ENCODE data around the gene URM1.

The URM1 gene

DNA sequence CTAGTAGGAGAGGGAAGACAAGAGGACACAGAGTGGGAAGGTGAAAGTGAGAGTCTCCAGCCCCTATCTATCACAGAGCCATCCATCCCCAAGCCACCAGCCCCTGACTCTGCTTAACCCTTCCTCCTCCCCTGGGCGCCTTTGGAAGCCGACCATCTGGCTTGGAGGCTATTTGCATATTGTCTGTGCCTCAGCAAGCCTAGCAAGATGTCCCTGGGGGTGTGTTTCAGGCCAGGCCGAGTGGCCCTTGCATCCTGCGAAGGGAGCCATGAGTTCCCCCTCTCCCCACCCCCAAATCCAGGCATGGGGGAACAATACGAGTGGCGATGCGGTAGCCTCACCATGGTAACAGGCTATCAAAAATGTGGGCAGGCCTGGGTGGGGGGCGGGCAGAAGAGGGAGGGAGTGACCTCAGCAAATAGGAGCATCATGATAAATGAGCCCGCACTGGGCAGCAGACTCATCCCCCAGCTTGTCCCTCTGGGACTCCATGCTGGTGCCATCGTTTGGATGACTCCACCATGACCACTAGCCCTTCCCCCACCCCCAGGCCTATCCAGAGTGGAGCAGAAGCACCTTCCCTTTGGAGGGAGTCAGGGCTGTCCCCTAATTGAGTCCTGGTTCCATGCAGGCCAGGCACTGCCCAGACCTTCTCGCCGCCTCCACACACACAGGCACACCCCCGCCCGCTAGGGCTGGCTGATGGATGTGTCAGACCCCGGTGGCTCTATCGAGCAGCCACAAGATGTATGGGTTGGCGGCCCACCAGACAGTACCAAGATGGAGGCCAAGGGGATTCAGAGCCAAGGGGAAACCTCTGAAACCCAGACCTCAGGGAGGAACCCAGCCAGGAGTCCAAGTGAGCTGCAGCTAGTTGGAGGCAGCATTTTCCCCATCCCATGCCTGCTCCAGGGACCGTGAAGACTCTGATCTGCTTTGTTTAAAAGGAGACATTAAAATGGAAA is 14.6 kb downstream of the URM1 start:
- DNase-seq (ENCODE audit: low read depth) = no peak

DNA sequence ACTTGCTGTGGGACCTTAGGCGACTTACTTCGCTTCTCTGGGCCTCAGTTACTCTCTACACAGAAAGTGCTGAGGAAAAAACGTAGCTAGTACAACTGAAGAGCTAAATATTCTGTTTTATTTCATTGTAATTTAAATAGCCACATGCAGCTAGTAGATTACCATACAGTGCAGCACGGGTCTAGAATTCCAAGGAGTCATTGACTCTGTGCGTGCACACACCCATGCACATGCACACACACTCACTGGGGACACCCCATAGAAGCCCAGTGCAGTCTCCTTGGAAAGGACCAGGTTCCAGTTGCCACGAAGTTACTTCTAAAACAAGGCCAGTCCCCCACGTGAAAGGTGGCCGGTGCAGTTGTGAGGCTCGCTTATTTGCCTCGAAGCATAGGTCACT is 17.0 kb downstream of the URM1 start:
- DNase-seq (ENCODE audit: low read depth) = no peak

DNA sequence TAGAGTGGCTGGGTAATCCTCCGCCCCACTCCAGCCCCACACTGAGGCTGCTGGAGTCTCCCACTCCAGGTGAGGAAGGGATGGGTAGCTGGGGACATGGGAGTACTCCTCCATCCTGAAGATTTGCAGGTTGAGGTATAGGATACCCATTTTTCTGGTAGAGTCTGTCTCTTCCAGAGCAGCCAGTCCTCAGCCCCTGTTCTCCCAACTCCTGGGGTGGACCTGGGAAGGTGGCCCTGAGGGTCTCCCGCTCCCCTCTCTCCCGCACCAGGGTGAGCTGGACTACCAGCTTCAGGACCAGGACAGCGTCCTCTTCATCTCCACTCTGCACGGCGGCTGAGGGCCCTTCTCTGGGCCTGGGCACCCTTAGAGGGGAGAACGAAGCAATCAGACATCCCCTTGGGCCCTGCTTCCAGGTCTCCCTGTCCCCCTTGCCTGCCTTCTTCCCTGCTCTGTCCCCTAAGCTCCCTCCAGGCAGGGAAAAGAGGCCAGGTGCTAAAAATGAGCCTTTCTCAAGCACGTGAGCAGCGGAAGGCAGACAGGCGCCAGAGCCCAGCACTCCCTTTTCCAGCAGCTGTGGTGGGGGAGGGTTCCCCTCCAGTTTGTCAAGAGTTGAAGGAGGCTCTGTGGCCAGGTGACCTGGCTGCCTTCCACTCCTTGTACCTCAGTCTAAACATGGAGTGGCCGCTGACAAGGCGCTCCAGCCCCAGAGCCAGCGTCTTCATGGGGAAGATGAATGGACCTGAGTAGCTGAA is 18.4 kb downstream of the URM1 start:
- no peak for DNase-seq (ENCODE audit: low read depth)

DNA sequence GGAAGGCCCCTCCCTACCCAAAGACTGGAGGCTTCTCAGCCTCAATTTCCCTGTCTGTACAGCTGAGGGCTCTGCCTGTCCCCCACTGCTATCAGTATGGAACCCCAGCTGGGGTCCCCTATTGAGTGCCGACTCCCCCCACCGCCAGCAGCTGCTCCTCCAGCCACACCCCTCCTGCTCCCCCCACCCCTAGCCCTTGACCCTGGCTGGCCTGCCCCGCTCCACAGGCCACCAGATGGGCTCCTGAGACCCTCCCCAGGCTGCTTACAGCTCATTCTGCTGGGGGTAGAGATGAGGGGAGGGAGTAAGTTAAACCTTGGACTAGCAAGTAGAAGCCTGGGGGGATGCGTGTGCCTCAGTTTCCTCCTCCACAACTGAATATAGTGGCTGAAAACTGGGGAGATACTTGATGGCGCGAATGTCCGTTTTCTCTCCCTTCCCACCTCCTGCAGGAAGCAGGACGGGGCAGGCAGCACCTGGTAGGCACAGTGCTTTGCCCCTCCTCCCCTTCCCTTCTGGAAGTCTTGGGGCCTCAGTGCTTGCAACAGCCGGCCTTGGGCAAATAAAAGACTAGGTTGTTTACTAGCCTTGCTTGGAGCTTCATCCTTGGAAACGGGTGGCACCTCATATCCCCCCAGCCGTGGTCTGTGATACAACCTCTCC is 19.1 kb downstream of the URM1 start:
- DNase-seq (ENCODE audit: low read depth) = no peak

DNA sequence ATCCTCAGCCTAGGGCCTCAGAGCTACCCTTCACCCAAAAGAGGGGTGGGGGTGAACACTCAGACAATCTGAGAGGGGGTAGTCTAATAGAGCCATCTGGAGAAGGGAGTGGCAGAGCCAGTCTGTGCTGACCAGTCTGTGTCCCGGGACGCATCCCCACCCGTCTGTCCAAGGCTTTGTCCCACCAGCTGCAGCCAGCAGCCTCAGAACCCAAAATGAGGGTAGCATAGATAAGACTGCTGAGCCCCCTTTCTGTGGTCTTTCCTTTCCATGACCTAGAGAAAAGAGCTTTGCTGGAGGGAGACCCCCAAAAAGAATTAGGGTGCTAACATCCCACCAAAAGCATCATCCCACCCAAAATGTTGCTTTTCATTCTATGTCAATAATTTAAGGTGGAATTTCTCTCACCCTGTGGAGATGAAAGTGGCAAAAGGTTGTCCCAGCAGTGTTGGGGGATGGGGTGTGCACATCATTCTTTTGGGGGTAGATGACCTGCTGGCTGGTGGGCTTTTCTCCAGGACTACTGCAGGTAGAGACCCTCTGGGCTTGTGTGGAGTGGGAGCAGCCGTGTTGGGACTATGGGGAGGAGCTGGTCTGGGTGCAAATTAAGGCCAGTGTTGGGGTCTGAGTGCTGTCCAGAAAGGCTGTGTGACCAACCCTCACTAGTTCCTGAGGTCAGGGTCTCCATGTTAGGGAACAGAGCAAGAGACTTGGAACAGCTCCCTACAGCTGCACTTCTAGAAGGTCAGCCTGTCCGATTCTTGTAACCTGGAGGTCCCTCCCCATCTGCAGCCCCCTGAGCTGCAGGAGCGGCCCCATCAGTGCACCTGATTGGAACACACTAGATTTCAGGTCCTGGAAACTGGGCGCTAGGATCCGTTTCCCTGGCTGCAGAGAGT is 19.9 kb downstream of the URM1 start:
- no peak for DNase-seq (ENCODE audit: low read depth)

DNA sequence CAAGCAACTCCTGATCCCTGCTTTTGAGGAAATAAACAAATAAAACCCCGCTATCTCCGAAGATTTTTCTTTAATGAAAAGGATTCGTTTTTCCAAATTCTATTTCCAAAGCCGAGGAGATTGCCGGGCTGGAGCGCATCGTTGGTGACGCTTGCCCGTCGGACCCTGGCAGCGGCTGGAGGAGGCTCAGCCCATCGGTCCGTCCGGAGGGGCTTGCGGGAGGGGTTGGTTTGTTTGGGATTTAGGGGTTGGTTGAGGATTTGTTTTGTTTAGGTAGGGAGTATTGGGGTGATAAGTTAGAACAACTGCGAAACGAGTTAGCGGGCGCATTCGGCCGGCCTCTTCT is 20.8 kb downstream of the URM1 start:
- DNase-seq (ENCODE audit: low read depth) = no peak

DNA sequence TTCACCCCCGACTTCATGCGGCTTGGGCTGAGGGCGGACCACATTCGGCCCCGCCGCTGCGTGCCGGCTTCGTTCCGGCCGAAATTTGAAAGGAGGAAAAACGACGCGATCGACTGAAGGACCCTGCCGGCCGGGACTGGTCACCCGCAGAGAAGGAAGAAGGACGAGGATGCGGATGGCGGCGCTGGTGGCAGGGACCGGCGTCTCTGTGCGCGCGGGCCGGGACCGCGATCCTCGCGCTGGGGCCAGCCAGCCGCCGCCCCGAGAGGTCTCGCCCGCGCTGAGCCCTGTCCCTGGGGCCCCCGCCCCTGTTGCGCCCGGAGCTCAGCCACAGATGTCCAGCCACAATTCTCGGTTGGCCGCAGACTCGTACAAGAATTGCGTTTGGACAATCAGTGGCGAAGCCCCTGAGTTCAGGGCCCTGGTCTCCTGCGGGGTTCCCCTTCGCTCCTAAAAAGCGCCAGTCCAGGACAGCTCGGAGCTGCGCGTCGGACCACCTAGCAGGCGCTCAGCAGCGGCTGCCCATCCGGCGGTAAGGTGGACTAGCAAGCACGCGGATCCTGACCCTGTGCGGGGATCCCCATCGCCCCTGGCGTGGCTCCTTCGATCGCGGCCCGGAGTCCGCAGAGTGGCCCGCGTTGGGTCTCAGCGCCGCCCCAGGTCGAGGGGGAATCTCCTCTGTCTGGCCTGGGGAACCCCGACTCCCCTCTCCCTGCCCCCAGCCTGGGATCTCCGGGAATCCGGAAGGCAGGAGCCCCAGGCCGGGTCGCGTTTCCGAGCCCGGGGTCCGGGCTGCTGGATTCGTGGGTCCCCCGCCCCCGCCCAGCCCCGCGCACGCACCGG is 21.3 kb downstream of the URM1 start:
- DNase-seq (ENCODE audit: low read depth) = no peak

DNA sequence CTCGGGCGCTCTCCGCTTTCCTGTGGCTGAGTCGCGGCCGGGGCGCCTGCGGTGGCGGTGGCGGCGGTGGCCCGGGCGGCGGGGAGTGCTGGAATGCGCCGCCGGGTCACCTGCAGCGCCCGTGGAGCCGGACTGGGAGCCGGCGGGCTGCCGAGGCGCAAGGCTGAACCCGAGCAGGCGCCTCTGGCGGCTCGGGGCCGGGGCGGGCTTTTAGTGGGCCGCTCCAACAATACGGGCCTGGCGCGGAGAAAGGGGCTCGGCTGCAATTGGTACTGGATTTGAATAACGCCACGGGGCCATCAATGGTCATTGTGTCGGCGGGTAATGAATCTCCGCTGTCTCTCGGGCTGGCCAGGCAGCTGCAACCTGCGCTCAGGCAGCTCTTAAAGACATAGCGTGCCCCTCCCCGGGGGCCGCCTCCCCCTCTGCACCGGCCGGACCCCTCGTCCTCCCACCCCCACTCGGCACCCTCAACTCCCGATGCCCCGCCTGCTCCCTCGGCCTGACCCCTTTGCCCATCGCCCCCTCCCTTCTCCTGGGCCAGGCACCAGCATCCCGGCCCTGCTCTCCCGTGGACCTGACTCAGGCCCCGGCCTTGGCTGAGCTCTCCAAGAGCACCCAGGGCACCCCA is 22.1 kb downstream of the URM1 start:
- no peak for DNase-seq (ENCODE audit: low read depth)

DNA sequence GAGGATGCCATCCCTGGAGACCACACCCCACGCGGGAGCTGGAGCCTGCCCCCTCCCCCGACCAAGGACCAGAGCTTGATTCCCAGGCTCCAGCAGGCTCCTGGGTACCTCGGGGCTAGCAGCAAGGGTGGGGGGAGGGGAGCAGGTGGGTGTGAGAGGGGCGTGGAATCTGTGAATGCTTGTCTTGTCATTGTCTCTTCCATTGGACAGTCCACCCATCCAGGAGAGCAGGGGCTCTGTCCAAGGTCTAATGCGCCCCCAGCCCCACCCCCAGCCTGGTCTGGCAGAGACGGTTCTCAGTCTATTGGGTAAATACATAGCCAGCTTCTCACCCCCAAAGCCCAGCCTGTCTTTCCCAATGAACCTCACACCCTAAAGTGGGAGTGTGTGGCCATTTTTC is 22.8 kb downstream of the URM1 start:
- no peak for DNase-seq (ENCODE audit: low read depth)

DNA sequence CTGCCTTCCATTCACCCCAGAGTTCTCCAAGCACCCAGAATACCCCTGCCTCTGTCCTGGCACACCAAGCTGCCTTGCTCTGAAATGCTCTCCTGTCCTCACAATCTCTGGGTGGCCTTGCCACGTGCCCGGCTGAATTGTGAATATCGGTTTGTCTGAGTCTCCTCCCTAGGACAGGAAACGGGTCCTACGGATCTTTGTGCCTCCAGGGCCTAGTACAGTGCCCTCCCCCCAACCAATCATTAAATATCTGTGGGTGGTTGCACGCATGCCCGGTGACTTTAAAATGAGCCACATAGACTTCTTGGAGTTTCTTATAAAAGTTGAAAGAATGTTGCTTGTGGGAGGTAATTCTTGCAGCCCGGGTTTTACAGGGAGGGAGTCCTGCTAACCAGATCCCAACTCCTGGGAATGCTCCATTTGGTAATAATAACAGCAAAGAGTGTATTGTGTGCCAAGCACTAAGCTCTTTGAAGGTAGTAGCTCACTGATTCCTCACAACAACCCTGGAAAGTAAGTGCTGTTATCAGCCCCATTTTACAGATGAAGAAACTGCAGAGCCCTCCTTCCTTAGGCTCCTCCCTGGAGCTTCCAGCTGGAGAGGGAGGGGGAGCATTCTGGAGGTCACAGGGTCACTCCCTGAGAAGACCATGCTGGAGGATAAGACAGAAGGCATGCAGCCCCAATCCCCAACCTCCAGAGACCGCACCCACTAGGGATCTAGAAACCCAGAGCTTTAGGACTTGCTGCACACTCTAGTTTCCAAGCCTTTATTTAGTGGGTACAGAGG is 23.4 kb downstream of the URM1 start:
- no peak for DNase-seq (ENCODE audit: low read depth)

DNA sequence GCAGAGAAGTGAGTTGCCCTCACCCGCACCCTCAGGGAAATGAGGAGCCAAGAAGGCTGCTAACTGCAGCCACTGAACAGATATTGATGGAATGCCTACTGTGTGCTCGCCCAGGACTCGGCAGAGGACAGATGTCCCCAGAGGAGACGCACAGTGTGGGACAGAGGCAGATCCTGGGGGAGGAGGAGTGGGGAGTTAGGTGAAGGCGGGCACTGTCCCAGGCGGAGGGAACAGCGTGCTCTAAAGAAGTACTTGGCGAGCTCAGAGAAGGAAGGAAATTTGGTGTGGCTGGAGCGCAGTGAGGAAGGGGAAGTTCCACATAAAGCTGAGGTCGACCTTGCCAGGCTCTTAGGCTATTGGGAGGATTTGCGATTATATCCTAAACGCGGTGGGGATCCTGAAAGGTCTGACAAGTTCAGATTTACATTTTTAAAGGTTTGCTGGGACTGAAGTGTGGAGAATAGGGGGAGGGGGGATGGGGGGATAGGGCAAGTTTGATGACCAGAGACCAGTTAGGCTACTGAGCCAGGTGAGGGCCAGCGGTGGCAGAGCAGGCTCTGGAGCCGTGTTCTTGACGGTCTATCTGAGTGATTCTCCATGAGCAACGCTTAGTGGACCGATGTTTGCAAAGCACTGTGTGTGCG is 25.9 kb downstream of the URM1 start:
- DNase-seq (ENCODE audit: low read depth) = no peak

DNA sequence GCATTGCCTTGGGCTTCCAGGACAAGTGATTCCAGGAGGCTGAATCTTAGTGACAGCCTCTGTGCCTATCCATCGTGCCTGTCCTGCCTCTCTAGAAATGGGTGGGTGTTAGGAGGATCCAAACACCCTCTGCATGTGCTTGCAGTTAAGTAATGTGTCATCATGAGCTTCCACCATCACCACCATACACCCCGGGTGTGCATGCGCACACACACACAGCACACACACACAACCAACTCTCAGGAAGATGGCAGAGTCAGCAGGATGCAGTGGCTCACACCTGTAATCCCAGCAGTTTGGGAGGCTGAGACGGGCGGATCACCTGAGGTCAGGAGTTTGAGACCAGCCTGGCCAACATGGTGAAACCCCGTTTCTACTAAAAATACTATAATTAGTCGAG is 26.7 kb downstream of the URM1 start:
- no peak for DNase-seq (ENCODE audit: low read depth)

DNA sequence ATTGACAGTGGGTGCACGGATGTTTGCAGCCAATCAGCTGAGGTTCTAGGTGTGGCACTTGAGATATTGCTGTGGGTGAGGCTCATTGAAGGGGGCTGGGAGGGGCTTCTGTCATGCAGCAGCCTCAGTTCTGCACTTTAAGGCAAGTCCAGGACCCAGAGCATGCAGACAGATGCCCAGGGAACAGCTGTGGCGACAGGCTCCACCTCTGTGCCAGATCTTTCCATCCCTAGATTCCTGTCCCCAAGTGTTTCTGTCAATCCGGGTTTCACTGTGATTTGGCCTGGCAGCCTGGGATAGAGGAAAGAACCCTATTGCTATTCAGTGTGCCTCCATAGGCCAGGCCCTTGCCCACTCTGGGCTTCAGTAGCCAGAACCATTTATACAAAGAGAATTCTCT is 28.7 kb downstream of the URM1 start:
- DNase-seq (ENCODE audit: low read depth) = no peak

DNA sequence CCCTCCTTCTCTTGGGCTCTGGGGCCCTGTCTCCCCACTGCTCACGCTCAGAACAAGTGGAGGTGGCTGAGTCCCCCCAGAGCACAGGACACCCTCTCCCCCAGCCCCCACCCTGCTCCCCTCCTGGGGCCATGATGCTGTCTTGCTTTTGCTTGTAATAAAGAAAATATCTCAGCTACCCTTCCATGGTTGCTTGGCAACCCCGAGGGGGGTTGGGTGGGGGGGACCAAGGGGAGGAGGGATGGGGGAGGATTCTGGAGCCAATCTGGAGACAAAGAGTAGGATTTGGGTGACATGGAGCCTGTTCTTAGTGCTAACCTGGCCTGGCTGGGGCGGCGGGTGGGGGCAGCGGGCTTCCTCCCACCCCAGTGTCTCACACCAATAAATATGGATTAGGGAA is 33.4 kb downstream of the URM1 start:
- no peak for DNase-seq (ENCODE audit: low read depth)

DNA sequence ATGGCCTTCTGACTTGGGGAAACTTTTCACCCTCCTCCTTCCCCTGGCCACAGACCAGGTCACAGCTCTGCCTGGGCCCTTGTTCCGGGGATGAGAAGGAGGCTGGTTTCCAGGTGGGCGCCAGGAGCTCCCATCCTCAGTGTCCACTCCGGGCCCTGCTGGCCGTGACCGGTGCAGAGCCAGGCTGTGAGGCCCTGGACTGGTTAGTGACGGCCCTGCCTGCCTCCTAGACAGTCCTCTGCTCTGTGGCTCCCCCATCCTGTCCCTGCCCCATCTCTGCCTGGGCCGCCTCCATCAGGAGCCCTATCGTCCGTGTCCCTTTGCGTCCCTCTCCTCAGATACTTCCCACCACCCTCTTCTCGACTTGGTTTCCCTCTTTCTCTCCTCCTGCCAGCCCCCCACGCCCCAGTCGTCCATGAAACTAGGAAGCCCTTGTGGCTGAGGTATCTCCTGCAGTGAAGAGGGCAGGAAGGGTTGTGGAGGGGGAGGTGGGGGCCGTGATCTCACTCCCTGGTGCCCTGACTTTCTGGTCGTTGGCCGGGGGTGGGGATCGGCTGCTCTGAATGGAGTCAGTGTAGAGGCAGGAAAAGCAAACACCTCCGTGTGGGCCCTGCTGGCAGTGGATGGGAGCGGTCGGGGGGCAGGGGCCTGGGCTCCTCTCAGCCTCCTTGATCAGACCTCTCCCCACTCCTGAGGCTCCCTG is 34.1 kb downstream of the URM1 start:
- DNase-seq (ENCODE audit: low read depth) = no peak

DNA sequence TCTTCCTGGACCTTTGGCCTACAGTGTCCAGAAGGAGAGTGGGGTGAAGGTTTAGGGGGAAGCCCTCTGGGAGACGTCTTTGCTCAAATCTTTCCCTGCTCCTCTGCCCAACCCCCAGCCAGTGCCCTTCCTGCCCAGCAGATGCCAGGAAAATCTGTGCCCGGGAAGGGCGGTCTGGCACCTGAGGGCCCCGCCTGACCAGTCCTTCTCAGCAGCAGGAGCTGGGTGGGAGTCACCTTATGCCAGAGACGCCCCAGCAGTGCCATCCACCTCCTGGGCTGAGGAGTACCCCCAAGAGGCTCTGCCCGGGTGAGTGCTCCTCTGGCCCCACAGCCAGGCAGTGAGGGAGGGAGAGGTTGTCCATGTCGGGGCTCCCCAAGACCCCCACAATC is 34.6 kb downstream of the URM1 start:
- DNase-seq (ENCODE audit: low read depth) = no peak

DNA sequence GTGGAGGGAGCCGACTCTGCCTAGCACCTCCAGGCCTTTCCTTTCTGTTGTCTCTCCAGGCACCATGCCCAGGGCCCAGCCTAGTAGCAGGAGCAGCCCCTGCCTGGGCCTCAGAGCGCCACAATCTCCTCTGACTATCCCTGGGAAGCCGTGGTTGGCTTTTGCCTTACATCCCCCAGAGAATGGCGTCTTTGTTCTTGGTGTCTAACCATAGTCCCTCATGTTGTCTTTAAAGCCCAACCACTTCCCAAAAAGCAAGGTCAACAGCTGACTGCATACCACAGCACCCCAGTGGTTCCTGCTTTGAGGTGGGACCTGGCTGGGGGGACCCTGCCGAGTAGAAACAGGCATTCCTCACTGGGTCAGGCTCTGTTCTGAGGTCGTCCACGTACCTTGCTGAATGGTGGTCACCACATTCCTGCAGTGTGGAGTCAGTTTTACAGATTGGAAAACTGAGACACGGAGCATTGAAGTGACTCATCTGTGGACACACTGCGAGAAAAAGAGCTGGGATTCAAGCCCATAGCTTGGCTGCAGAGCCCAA is 35.7 kb downstream of the URM1 start:
- no peak for DNase-seq (ENCODE audit: low read depth)

DNA sequence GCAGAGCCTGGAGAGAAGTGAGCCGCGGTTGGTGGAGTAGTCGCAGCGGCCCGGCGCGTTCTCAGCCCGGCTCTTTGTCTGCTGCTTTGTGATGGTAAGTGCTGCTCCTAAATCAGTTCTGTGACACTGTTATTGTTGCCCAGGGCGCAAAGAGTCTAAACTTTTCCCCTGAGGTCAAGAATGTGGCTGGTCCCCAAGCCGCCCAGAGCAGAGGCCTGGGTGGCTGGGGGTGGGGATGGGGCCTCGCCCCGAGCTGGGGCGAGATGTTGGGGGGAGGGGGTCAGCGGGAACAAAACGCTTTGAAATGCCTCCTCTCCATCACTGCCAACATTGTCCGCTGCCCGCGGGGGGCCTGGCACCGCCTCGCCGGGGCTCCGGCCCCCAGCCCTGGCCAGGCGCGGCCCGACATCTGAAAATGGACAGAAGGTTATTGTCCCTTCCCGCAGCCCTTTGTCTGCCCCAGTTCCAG is 37.8 kb downstream of the URM1 start:
- DNase-seq (ENCODE audit: low read depth) = no peak
